Panc1 (cell line): Measurements from ENCODE around the gene CRIP2. TPM values are rescaled to one million over a fixed set of nuclear protein-coding genes. Genes with fewer than 3 reads are reported as not detected.

ENCODE experiments used
- ATAC-seq: fragments of 200-7000 bp; cut with Tn5 transposase; 2 replicates; pipeline ENCODE4 v1.9.1; 2020; ENCODE audit warnings: mild to moderate bottlenecking, moderate library complexity
- BruUV-seq: library from RNA; stranded (reverse); fragments of 400-500 nt; replicated peaks from 2 replicates; lab custom pipeline; 2021; lab: Mats Ljungman, UMichigan
- CTCF ChIA-PET: fragments of 300-600 bp; sonication (Branson Sonifier 250); formaldehyde crosslinking; loops from one replicate; lab custom pipeline; 2022; ENCODE audit warnings: antibody characterized with exemption; lab: Charles Lee
- POLR2A ChIA-PET: fragments of 300-600 bp; sonication (Branson Sonifier 250); formaldehyde crosslinking; loops from one replicate; lab custom pipeline; 2022; ENCODE audit warnings: antibody characterized with exemption; lab: Charles Lee
- DNase-seq: peaks from one replicate; pipeline ENCODE4 v3.0.0-alpha.2; 2010; ENCODE audit warnings: low read depth, low spot score
- H3K27ac ChIP-seq: 2 replicates; pipeline ENCODE4 v1.5.1; 2011; ENCODE audit warnings: mild to moderate bottlenecking, low read length, inconsistent platforms
- H3K27me3 ChIP-seq: fragments of 200-500 bp; sonication (Bioruptor generic); 2 replicates; pipeline ENCODE4 v1.6.0; 2014; ENCODE audit warnings: low read length, inconsistent platforms; ENCODE audit not compliant: control insufficient read depth, insufficient read depth
- H3K36me3 ChIP-seq: fragments of 200-500 bp; sonication (Bioruptor generic); 2 replicates; pipeline ENCODE4 v1.5.1; 2014; ENCODE audit warnings: inconsistent platforms, mild to moderate bottlenecking, low read length, moderate library complexity; ENCODE audit not compliant: control insufficient read depth, insufficient read depth
- H3K4me1 ChIP-seq: 2 replicates; pipeline ENCODE4 v1.5.1; 2011; ENCODE audit warnings: inconsistent platforms, mild to moderate bottlenecking, low read length, moderate library complexity; ENCODE audit not compliant: control insufficient read depth, insufficient read depth
- H3K4me3 ChIP-seq, 2 experiments: 2 replicates each; pipeline ENCODE4 v1.5.1; 2011 to 2012; ENCODE audit warnings: low read depth in 2 of 2, low read length in 2 of 2, mild to moderate bottlenecking in 2 of 2, inconsistent platforms in 1 of 2, moderate library complexity in 1 of 2
- H3K9me3 ChIP-seq: fragments of 200-500 bp; sonication (Bioruptor generic); 2 replicates; pipeline ENCODE4 v1.5.1; 2014; ENCODE audit warnings: low read depth, mild to moderate bottlenecking, inconsistent platforms, low read length, moderate library complexity; ENCODE audit not compliant: control insufficient read depth, insufficient read depth
- POLR2AphosphoS5 ChIP-seq: IDR thresholded peaks from 2 replicates; pipeline ENCODE4 v1.6.1; 2012; ENCODE audit warnings: mild to moderate bottlenecking, low read depth, low read length, moderate library complexity
- SIN3A ChIP-seq: IDR thresholded peaks from 2 replicates; pipeline ENCODE4 v1.6.1; 2012; ENCODE audit warnings: low read depth, mild to moderate bottlenecking, low read length, moderate library complexity, borderline replicate concordance; ENCODE audit not compliant: insufficient read depth
- TCF7L2 ChIP-seq: IDR thresholded peaks from 2 replicates; pipeline ENCODE4 v1.6.1; 2011; ENCODE audit warnings: mild to moderate bottlenecking, low read depth, low read length, inconsistent platforms
- in situ Hi-C: cut with HindIII; loops from 2 replicates; pipeline ENCODE4 v1.10.0; 2016; ENCODE audit warnings: low sequenced_read_pairs, low pct_unique_long_range_greater_than_20kb
- intact Hi-C: fragments of 100-400 bp; cut with micrococcal nuclease; formaldehyde crosslinking; loops from one replicate; pipeline ENCODE4 v1.10.0; 2022; ENCODE audit not compliant: unreplicated experiment
- total RNA-seq: library from RNA; stranded (reverse); gene quantifications from one replicate; pipeline ENCODE4 v1.2.1, GENCODE V29; 2021; ENCODE audit not compliant: unreplicated experiment
- TF ChIP-seq, protein P1 (sequence below): fragments of 450-650 bp; IDR thresholded peaks from 2 replicates; pipeline ENCODE4 v1.5.1; 2017; ENCODE audit warnings: mild to moderate bottlenecking
- TF ChIP-seq, protein P2 (sequence below), 2 experiments: IDR thresholded peaks; 2 replicates each; pipeline ENCODE4 v1.6.1; 2011 to 2012; ENCODE audit warnings: low read depth in 2 of 2, control low read depth in 1 of 2, low read length in 1 of 2, mild to moderate bottlenecking in 1 of 2, moderate library complexity in 1 of 2; ENCODE audit not compliant: insufficient read depth in 1 of 2

Gene CRIP2
- total RNA-seq, 1 experiment from 2014 or later, result 280 TPM

DNA sequence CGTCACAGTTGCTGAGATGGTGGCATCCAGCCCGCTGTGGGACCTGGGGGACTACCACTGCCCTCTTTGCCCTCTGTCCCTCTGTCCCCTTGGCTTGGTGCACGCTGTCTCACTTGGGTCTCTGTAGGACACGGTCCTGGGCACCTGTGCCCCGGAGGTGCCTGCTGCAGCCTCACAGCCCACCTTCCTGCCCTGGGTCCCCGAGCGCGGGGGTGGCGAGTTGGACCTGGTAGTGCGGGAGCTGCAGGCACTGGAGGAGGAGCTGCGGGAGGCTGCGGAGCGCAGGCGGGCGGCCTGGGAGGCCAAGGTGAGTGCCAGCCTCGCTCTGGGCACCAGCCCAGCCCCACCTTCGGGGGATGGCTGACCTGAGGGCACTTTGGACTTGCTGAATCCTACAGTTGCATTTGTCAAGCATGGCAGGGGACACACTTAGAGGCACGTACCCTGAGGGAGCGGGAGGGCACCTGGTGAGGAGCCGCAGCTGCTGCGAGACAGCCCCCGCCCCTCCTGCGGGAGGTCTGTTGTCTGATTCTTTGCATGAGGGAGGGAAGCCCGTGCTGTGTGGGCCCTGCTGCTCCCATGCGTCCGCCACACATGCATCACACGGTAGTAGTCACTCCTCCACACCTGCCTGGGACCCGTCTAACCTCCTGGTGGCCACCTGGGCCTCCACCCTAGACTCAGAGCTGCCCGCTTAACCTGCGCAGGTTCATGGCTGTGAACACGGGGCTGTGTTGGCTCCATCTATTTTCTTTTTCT lies 23.2 kb downstream of the CRIP2 start:
- intact Hi-C loops, result no loop called here
- POLR2A ChIA-PET, result no interaction called here

DNA sequence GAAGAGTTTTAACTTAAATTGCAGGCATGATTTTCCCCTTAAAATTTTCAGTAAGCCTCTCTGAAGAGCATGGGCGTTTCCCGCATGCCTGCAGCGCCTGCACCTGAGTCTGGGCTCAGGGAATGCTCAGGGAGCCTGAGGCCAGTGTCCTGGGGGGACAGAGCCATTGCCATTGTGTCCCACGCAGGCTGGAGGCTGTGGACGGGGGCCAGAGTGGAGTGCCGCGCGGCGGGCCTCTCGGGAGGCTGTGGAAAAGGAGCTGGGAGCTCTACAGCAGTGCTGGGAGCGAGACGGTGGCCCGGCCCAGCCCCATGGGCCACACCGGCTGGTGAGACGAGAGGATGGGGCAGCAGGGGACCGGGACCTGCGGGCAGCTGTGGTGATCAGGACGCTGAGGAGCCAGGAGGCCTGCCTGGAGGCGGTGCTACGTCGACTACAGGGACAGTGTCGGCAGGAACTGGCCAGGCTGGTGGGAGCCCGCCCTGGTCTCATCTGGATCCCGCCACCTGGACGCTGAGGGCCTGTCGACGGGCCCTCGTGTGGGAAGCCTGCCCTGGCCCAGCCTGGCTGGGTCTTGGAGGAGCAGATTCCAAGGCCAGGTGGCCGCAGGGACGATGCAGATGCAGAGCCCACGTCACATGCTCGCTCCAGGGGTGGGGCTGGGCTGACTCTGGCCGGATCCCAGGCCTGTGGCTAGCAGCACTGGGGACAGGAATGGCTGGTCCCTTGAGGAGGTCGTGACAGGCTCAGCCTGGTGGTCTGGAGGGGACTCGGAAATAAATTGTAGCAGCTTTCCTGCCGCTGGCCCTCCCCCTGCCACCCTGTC lies 24.0 kb downstream of the CRIP2 start:
- TF ChIP-seq, protein P1, sequence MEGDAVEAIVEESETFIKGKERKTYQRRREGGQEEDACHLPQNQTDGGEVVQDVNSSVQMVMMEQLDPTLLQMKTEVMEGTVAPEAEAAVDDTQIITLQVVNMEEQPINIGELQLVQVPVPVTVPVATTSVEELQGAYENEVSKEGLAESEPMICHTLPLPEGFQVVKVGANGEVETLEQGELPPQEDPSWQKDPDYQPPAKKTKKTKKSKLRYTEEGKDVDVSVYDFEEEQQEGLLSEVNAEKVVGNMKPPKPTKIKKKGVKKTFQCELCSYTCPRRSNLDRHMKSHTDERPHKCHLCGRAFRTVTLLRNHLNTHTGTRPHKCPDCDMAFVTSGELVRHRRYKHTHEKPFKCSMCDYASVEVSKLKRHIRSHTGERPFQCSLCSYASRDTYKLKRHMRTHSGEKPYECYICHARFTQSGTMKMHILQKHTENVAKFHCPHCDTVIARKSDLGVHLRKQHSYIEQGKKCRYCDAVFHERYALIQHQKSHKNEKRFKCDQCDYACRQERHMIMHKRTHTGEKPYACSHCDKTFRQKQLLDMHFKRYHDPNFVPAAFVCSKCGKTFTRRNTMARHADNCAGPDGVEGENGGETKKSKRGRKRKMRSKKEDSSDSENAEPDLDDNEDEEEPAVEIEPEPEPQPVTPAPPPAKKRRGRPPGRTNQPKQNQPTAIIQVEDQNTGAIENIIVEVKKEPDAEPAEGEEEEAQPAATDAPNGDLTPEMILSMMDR, result no peak
- TF ChIP-seq, protein P2, sequence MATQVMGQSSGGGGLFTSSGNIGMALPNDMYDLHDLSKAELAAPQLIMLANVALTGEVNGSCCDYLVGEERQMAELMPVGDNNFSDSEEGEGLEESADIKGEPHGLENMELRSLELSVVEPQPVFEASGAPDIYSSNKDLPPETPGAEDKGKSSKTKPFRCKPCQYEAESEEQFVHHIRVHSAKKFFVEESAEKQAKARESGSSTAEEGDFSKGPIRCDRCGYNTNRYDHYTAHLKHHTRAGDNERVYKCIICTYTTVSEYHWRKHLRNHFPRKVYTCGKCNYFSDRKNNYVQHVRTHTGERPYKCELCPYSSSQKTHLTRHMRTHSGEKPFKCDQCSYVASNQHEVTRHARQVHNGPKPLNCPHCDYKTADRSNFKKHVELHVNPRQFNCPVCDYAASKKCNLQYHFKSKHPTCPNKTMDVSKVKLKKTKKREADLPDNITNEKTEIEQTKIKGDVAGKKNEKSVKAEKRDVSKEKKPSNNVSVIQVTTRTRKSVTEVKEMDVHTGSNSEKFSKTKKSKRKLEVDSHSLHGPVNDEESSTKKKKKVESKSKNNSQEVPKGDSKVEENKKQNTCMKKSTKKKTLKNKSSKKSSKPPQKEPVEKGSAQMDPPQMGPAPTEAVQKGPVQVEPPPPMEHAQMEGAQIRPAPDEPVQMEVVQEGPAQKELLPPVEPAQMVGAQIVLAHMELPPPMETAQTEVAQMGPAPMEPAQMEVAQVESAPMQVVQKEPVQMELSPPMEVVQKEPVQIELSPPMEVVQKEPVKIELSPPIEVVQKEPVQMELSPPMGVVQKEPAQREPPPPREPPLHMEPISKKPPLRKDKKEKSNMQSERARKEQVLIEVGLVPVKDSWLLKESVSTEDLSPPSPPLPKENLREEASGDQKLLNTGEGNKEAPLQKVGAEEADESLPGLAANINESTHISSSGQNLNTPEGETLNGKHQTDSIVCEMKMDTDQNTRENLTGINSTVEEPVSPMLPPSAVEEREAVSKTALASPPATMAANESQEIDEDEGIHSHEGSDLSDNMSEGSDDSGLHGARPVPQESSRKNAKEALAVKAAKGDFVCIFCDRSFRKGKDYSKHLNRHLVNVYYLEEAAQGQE (IDR thresholded peaks at IDR 0.05; ENCODE audit: insufficient read depth in 1 of 2, low read depth in 2 of 2, low read length in 1 of 2), result no peak
- TF ChIP-seq POLR2AphosphoS5 (no peak), SIN3A (no peak)
- DNase-seq (no peak), ATAC-seq (no peak; the same call in 1 of the 2 replicates)
- in situ Hi-C loops, result no loop called here
- no peaks in the 10 kb centered on the region for H3K36me3 ChIP-seq
- no peaks in the 10 kb centered on the region for H3K4me1 ChIP-seq
- H3K4me3 ChIP-seq, result no peak overlapping the region
- H3K27ac ChIP-seq, result no peak overlapping the region
- no TSS peak for BruUV-seq
- POLR2A ChIA-PET, result no interaction called here
- CTCF ChIA-PET, result no interaction called here
- H3K9me3 ChIP-seq, result no peaks in the 10 kb centered on the region
- intact Hi-C loops, result no loop called here
- no peaks in the 10 kb centered on the region for H3K27me3 ChIP-seq

More for the DNA sequence above, 23.2 kb downstream of the CRIP2 start:
- in situ Hi-C loops, result no loop called here
- no TSS peak for BruUV-seq
- TF ChIP-seq SIN3A (no peak), TCF7L2 (no peak), POLR2AphosphoS5 (no peak)
- TF ChIP-seq, protein P2 (IDR thresholded peaks at IDR 0.05; ENCODE audit: insufficient read depth in 1 of 2, low read depth in 2 of 2, low read length in 1 of 2), result no peak
- TF ChIP-seq, protein P1, result no peak
- ATAC-seq (no peak), DNase-seq (no peak)
- no peaks in the 10 kb centered on the region for H3K27me3 ChIP-seq
- no peaks in the 10 kb centered on the region for H3K4me1 ChIP-seq
- no peaks in the 10 kb centered on the region for H3K9me3 ChIP-seq
- no peak overlapping the region for H3K27ac ChIP-seq
- CTCF ChIA-PET, result no interaction called here
- H3K4me3 ChIP-seq, result no peak overlapping the region
- H3K36me3 ChIP-seq, result no peaks in the 10 kb centered on the region
